Measurements from ENCODE around the gene FOXN1.

FOXN1 gene

DNA sequence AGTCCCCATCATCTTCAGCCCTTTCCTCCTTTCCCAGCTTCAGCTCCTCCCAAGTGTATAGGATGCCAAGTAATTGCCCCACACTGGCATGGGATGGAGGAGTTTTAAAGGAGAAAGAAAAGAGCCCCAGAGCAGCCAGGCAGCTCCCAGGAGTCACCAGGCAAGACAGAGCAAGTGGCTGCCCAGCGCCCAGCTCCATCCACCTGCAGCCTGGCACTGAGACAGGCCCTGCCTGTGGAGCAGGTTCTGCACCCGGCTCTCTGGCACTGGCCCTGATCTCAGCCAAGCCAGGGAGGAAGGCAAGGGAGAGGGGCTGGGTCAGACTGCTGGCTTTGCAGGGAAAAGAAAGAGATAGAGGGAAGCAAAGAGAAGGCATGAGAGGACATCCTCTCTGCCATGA, 21.7 kb downstream of the FOXN1 start:
- no peak for DNase-seq

DNA sequence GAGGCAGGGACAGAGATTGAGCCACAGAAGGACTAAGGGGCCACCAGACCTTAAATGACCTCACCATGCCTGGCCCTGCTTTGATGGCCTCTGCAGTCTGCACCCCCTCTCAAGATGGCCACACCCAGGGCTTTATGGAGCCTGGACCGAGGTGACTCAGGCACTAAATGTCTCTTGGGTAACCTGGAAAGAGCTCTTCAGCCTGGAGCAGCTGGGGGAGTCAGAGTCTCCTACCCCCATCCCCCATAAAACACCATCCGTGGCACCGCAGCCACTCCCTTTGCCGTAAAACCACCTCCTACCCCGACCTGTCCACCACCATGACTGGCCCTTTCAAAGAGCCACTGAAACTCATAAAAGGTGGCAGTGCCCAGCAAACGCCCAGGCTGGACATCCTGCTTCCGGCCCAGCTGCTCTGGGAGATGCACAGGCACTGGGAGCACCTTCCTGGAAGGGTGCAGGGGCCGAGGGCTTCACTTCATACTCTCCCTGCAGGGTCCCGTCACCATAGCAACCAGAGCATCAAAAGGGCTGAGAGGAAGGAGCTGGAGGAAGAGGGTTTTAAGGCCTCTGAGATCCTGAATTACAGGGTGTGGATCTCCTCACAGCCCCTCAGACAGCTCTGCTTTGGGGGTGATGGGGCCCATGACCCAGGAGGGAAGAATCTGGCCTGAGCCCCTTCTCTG, 22.3 kb downstream of the FOXN1 start:
- DNase-seq, result no peak

GRCh38 chr17:28529013-28529400, 22.9 kb downstream of the FOXN1 start:
- DNase-seq, result no peak

DNA sequence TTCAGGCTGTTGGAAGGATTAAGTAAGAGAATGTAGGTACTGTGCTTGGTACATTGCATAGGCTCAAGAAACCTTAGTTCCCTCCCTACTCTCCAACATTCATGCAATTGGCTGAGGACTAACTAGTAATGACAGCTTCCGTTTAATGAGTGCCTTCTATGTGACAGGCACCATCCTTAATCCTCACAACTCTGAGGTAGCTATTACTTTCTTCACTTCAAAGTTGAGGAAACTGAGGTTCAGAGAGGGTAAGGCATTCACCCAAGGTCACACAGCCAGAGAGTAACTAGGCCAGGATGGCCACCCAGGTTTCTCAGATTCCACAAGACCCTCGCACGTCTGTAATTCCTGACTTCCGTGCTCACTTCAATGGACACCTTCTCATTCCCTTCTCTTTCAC, 24.1 kb downstream of the FOXN1 start:
- DNase-seq, result no peak

- DNase-seq, result no peak
These were observed 24.8 kb downstream of the FOXN1 start for GRCh38 chr17:28530926-28531325.

- no peak for DNase-seq
These were observed 26.2 kb downstream of the FOXN1 start for GRCh38 chr17:28532050-28532960.

DNA sequence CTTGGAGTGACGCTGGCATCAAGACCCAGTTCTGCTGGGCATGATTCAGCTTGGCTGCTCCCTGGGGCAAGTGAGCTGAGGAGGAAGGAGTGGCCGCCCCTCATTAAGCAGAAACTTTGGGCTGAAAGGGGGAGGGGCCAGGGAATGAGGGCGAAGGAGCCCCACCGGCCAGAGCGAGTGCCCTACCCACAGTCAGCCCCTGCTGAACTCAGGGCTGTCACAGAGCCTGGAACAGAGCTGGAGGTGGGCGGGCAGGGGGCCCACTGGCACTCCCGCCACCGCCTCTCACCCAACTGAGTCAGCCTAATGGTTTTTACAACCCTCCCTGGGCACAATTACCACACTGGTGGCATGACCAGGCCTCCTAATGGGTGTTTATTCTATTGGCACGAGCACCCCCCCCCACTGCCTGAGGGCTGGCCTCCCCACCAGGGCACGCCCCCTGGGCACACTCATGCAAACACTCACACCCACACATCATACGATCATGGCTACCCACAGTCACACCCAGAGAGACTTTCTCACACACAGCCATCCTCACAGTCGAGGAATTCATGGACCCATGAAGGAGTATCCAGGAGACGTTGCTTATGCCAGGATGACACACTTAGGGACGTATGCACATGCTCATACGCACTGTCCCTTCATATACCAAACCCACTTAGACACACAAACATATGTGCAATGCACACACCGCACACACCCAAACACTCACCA, 27.1 kb downstream of the FOXN1 start:
- DNase-seq, result no peak

- DNase-seq, result no peak
These were observed 28.7 kb downstream of the FOXN1 start for GRCh38 chr17:28534740-28535375.

DNA sequence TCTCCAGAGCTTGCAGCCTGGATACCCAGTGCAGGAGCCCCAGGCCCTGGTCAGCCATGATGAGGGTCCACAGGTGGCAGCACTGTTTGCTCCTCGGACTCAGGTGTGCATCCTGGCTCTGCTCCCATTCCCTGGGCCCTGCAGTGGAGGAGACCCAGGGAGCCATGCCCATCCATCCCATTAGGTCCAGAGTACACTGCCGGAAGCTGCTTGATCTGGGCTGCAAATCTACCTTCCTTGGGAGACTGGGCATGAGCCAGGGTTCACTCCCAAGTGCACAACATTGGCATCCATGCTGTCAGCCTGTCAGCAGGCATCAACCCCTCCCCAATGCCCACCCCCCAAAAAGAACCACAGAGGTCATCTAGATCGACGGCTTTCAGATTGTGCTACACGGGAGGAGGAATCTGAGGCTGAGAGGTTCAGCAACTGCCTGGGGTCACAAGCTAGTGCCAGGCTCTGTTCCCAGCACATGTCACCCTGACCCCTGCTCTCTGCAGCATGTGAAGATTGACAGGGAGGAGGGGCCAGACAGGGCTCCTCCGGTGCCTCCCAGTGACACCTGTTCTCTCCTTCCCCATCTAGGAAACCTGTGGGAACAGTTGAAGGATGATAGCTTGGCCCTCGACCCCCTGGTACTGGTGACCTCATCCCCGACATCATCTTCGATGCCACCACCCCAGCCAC, 30.5 kb downstream of the FOXN1 start:
- no peak for DNase-seq

- DNase-seq, result no peak
These were observed 31.1 kb downstream of the FOXN1 start for GRCh38 chr17:28537219-28537610.

GRCh38 chr17:28538296-28538895, 32.2 kb downstream of the FOXN1 start:
- no peak for DNase-seq

DNA sequence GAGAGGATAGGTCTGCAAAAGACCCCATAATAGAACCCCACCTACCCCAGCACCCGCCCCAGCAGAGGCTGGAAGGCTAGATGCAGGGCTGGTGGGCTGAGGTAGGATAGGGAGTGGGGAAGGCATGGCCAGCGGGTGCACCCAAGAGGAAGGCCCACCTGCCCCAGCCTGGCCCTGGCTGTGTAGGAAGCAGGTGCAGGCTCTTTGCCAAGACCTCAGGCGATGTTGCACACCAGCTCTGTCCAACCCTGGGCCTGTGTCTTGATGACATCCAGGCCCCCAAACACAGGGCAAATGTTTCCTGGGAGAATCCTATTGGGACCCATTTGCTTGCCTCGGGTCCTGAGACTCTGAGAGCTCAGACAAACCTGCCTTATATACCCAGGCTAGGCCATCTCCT, 34.1 kb downstream of the FOXN1 start:
- DNase-seq, result no peak

GRCh38 chr17:28541439-28541838, 35.3 kb downstream of the FOXN1 start:
- no peak for DNase-seq

DNA sequence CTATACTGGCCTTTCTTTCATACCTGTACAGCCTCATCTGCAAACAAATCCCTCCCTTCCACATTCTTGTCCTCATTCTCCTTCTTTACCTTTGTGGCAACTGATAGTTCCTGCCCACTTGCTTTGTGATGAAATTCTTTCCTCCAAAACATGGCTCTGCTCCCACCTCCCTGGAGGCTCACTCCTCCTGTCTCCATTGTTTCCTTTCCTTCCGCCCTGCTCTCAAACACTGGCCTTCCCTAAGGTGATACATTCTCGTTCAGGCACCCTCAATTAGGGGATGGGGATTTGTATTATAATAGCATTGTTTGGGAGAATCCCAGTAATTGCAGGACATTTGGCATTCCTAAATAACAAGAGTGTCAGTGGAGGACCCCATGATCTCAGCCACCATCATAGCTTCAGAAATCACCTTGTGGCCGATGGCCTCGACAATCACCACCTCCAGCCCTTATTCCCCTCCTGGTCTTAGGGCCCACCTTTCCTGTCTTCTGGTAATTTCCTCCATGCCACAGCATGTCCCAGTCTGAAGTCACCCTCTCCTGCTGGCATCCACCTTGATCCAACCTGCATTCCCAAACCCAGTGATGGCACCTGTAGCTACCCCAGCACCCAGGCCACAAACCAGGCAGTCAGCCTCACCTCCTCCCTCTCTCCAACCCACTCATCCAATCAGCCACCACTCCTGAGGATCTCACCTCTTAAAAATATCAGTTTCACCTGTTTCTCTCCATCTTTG, 38.4 kb downstream of the FOXN1 start:
- DNase-seq, result no peak

DNA sequence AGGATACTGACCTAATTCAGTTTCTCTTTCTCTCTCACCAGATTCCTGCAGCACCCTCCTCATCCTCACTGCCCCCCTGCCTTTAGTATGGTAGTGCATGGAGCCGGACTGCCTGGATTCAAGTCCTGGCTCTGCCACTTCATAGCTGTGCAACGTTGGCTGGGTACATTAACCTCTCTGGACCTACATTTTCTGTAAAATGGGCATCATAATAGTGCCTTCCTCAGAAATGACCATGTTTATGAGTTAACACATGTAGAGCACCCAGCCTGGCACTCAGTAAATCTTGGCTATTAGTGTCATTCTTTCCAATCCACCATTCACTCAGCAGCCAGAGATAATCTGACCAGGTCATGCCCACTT, 39.0 kb downstream of the FOXN1 start:
- no peak for DNase-seq

DNA sequence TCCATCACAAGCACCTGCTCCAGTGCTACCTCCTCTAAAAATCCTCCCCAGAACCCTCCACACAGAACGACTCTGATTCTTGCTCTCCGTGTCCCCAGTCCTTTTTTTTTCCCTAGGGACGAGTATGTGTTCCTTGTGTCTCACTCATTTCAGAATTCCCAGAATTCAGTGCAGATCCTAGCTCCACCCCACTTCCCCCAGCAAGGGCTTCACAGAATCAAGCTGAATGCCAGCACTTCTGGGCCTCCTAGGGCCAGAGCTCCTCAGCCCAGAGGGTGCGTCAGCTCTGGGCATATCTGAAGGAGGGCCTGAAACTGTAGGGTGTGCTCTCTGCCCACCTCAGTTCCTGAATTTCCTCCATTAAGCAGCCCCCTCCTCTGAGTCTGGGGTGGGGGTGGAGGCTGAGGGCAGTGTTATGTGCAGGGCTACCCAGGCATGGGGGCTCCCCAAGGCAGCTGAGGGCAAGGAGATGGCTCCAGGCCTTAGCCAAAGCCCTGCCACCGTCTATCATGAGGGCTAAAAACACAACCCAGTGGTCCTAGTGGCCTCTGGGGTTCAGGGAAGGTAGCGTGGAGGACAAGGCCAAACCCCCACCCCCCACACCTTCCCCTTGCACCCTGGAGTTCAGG, 39.8 kb downstream of the FOXN1 start:
- no peak for DNase-seq

GRCh38 chr17:28547096-28547622, 41.0 kb downstream of the FOXN1 start:
- DNase-seq, result no peak

DNA sequence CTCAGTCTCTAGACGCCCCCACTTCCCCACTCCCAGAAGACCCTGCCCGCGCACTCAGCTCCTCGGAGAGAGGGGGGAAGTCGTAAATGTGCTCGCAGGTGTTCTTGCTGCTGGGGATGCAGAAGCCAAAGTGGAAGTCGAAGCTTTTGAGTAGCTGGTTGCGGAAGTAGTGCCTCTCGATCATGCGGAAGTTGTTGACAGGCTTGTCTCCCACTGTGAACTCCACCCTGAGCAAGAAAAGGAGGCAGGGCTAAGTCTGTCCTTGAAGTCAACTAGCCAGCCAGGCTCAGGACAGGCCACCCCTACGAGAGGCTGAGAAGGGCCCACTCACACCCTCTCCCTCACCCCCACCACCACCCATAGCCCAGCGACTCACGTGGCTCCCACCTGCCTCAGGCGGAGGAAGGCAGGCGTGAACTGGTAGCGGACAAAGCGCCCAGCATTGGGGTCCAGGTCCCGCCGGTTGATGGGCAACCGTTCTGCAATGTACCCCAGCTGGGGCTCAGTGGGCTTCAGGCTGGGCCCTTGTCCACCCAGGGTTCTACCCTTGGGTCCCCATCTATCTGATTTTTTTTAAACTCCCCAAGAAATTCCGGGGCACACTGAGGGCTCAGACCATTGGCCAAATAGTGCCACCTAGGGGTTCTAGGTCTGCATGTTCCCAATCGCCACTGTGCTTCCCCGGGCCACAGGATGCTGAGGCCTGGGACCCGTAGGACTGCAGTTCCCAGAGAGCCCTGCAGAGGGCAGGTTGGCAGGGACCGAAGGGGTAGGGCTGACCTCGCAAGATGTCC, 41.7 kb downstream of the FOXN1 start:
- DNase-seq, result peak; percentile 16 to 39 (median 26)

GRCh38 chr17:28548417-28549130, 42.4 kb downstream of the FOXN1 start:
- no peak for DNase-seq
